D721Med (cell line): Measurements from ENCODE around the gene KCNG1.
"Not testable (repeated sequence)": the region's sequence is repeated elsewhere in the genome, so short reads cannot be mapped to it uniquely, and the experiment has no call there.

ENCODE experiments used
- DNase-seq: peaks from one replicate; pipeline ENCODE4 v3.0.0; 2011; ENCODE audit warnings: low spot score; ENCODE audit not compliant: insufficient read length
- FAIRE-seq: peaks from 2 replicates; lab custom pipeline; 2011; peaks lifted over from hg19 to GRCh38; lab: Jason Lieb, UNC
- CTCF ChIP-seq: IDR thresholded peaks from 2 replicates; pipeline ENCODE4 v1.5.1; 2012; ENCODE audit warnings: mild to moderate bottlenecking, control low read depth; ENCODE audit not compliant: insufficient read depth; ENCODE audit errors: missing control alignments

The KCNG1 gene

GRCh38 chr20:50982363-50982762, 40.5 kb downstream of the KCNG1 start:
- TF ChIP-seq CTCF: no peak
- DNase-seq: no peak
- no peak for FAIRE-seq

DNA sequence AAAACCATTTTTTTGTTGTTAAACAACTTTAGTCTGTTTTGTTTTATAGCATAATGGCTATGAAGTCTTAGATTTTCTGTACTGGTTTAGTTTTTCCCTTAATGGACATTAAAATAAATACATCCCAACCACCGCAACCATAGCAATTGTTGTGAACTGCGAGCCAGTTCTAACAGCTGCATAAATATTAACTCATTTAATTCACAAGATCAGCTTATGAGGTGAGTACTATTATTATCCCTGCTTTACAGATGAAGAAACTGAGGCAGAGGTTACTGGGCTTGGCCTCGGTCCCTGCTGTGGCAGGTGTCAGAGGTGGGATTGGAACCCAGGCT, 41.2 kb downstream of the KCNG1 start:
- no peak for DNase-seq
- FAIRE-seq: no peak
- TF ChIP-seq CTCF: no peak

- DNase-seq (no peak), FAIRE-seq (no peak)
- TF ChIP-seq CTCF: peak; percentile 86
These were observed 41.8 kb downstream of the KCNG1 start for GRCh38 chr20:50980851-50981713.

- no peak for TF ChIP-seq CTCF
- DNase-seq: no peak
These were observed 42.7 kb downstream of the KCNG1 start for GRCh38 chr20:50980071-50980681.

DNA sequence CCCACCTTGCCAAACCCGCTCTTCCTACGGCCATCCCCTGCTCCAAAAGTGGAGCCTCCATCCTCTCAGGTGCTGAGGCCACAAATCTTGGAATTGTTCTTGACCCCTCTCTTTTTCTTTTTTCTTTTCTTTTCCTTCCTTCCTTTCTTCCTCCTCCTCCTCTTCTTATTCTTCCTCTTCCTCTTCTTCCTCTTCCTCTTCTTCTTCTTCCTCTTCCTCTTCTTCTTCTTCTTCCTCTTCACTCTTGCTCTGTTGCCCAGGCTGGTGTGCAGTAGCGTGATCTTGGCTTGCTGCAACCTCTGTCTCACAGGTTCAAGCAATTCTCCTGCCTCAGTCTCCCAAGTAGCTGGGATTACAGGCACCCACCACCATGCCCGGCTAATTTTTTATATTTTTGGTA, 44.4 kb downstream of the KCNG1 start:
- DNase-seq, FAIRE-seq: not testable (repeated sequence)

More at GRCh38 chr20:50980071-50980681, 42.7 kb downstream of the KCNG1 start:
- no peak for FAIRE-seq

- FAIRE-seq: no peak
- no peak for TF ChIP-seq CTCF
- no peak for DNase-seq
These were observed 45.6 kb downstream of the KCNG1 start for GRCh38 chr20:50977066-50978021.

GRCh38 chr20:50975701-50976330, 47.1 kb downstream of the KCNG1 start:
- DNase-seq: no peak
- FAIRE-seq: no peak
- TF ChIP-seq CTCF: no peak
